Measurements from ENCODE around the gene ERC1.

Gene ERC1

DNA sequence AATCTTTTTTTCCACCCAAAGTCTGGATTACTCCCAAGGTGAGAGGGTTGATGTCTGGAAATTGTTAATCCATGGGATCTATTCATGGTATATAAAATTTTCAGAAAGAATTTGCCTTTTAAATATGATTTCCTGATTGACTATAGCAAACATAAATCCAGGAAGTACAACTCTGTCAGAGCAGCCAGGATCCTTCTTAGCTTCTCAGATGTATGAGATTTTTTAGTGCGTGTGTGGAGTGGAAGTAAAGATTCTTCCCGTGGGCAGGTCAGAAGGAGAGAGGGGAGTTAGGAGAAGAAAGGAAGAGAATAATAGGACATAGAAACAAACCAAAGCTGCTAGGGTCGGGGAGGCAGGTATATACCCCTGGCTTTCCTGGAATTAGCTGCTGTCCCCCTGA lies 444.0 kb downstream of the ERC1 start:
- H3K9me3 Mint-ChIP-seq = no peaks in the 10 kb centered on the region

DNA sequence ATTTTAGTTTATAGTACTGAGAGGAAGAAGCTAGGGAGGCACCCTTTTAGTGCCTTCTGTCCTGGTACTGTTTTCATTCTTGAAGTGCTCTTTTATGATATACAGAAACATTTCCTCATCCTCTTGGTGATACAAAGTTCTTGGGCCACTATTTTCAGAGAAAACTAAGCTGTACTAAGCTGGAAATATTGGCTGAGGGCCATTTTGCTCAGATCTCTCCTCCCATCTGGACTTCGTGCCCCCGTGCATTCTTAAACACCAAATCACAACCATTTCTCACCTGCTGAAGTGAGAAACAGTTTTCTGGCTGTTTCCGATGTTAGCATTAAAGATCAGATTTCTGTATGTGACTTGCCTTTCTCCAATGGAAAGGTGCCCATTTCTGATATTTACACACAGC lies 444.4 kb downstream of the ERC1 start:
- no peaks in the 10 kb centered on the region for H3K27me3 Mint-ChIP-seq
- H3K9me3 Mint-ChIP-seq = no peaks in the 10 kb centered on the region
- no peaks in the 10 kb centered on the region for H3K4me1 Mint-ChIP-seq
- H3K27ac Mint-ChIP-seq = no peak overlapping the region
- no peak overlapping the region for H3K4me3 Mint-ChIP-seq
- no peak for DNase-seq
- no peak for ATAC-seq

More for the DNA sequence above, 444.0 kb downstream of the ERC1 start:
- no peak for ATAC-seq
- peak overlapping the region in 1 of 2 donors; percentile 86 for H3K27ac Mint-ChIP-seq
- DNase-seq = no peak
- no peak overlapping the region for H3K4me3 Mint-ChIP-seq
- H3K4me1 Mint-ChIP-seq = no peaks in the 10 kb centered on the region
- no peaks in the 10 kb centered on the region for H3K27me3 Mint-ChIP-seq

DNA sequence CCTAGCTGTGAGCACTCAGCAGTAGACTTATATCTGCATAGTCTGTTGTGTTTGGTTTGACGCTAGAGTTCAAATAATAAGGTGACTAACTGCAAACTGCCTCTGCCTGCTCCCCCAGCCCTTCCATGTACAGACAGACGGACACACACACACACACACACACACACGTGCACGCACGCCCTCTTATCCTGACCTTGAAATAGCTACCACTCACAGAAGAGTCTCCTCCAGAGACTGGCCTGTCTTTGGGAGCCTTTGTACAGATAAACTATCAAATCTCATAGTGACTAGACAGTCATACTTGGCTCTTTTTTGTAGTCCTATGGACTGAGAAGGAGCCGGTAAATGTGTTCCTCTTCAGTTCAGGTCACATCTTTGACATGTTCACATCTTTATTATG lies 445.0 kb downstream of the ERC1 start:
- Mint-ChIP-seq H3K9me3 (no peaks in the 10 kb centered on the region), H3K27me3 (no peaks in the 10 kb centered on the region), H3K27ac (no peak overlapping the region), H3K4me3 (no peak overlapping the region), H3K4me1 (no peaks in the 10 kb centered on the region)
- no peak for ATAC-seq
- no peak for DNase-seq

DNA sequence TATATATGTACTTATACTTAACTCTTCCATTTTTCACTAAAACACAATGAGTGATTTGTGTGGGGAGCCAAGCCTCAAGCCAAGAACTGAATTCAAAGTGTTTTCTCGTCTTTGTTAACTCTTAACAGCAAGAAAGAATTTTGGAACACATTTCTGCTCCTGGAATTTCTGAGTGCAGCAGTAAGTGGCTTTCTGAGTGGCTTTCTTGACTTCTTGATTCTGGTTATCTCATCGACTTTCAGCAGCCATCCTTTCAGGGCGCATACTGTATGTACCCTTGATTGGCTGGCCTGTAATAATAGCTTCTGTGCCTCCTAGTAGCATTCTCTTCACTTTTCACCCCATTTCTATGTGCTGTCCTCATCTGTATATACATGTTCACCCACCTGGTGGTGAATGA lies 446.0 kb downstream of the ERC1 start:
- no peak for DNase-seq
- Mint-ChIP-seq H3K27ac (no peak overlapping the region), H3K4me3 (no peak overlapping the region), H3K27me3 (no peaks in the 10 kb centered on the region), H3K9me3 (no peaks in the 10 kb centered on the region), H3K4me1 (no peaks in the 10 kb centered on the region)
- ATAC-seq = no peak

DNA sequence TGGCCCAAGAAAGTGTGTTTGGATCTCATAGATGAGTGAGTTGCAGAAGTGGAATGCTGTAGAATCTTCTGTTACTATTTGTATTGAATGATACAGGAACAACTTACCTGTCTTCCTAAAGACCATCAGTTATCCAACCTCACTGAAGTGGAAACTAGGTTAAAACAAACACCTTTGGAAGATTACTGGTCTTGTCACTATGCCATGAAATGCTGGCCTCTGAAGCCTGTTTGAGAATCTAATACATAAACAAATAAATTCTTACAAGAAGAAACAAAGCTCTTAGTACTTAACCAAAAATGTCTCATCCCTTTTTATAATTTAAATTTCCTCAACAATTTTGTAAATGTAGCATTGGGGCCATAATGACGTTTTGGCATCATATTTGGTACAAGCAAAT lies 448.2 kb downstream of the ERC1 start:
- no peak overlapping the region for H3K4me3 Mint-ChIP-seq
- ATAC-seq = no peak

DNA sequence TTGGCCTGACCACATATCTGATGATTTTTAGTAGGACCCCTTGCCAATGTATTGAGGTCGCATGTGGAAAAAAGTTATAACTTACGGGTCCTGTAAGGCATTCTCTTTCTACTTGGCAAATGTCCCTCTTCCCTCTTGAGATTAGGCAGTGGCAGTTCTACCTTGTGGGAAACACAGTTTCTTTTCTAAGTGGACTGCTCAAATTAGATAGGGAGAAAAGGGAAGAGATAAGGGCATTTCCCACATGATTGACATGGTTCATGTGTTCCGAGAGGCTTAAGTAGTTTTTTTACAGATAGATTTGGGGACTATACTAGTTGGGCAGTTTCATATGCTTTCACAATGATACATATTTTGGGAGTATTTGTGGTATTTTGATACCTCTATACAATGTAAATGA lies 448.7 kb downstream of the ERC1 start:
- no peaks in the 10 kb centered on the region for H3K27me3 Mint-ChIP-seq
- no peaks in the 10 kb centered on the region for H3K4me1 Mint-ChIP-seq
- H3K27ac Mint-ChIP-seq = no peak overlapping the region
- H3K4me3 Mint-ChIP-seq = no peak overlapping the region
- no peaks in the 10 kb centered on the region for H3K9me3 Mint-ChIP-seq
- ATAC-seq (no peak), DNase-seq (no peak)

More for the DNA sequence above, 448.2 kb downstream of the ERC1 start:
- Mint-ChIP-seq H3K27ac (peak overlapping the region in 1 of 2 donors; percentile 7), H3K27me3 (no peaks in the 10 kb centered on the region), H3K9me3 (no peaks in the 10 kb centered on the region), H3K4me1 (no peaks in the 10 kb centered on the region)
- no peak for DNase-seq

DNA sequence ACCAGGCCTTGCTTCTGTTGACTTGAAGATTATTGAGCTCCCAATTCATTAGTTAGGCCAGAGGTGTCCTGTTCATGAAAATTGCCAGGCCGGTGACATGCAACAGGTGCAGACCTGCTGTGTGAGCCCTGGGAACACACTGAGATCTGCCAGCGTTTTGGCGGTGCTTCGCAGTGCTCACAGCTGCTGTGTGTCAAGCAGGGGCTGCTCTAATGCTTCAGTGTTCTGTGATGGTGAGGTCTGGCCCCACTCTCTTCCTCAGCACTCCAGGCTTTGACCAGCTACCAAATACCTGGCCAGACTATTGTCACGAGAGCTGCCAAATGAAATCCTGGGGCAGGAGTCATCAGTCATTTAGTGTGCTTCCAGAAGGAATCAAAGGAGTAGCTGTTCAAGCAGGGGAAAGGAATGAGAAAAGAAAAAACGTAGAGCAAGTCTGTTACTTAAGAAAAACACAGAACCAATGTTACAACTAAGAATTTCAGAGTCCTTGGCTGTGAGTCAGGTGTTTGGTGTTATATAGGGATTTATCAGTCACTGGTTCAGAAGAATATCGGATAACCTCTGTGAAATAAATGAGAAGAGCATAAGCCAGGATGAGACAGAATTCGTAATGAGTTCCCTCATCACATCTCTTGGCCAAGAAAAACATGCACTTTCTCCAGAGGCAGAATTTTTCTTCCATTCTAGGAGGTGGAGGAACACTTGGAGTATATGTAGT lies 452.6 kb downstream of the ERC1 start:
- Mint-ChIP-seq H3K27ac (no peak overlapping the region), H3K4me1 (no peaks in the 10 kb centered on the region), H3K9me3 (no peaks in the 10 kb centered on the region), H3K27me3 (no peaks in the 10 kb centered on the region), H3K4me3 (no peak overlapping the region)
- no peak for ATAC-seq
- DNase-seq = no peak

DNA sequence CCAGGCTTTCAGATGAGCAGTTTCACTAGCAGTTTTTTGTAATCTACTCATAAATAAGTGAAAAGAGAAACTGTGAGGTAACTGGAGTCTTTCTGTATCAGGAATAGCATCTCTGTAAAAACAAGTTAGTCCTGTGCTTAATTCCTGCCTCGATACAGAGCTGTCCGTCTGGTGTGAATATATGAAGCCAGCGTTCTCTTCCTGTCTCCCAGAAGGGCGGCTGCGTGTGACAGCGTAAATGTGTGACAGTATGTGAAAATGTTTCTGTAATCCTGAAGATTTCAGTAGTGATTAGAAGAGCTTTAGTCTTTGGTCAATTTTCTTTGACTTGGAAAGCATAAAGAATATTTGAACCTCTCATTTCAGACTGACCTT lies 453.1 kb downstream of the ERC1 start:
- no peak overlapping the region for H3K4me3 Mint-ChIP-seq
- H3K27me3 Mint-ChIP-seq = no peaks in the 10 kb centered on the region
- no peaks in the 10 kb centered on the region for H3K4me1 Mint-ChIP-seq
- H3K9me3 Mint-ChIP-seq = no peaks in the 10 kb centered on the region
- H3K27ac Mint-ChIP-seq = no peak overlapping the region
- DNase-seq (no peak), ATAC-seq (no peak)

DNA sequence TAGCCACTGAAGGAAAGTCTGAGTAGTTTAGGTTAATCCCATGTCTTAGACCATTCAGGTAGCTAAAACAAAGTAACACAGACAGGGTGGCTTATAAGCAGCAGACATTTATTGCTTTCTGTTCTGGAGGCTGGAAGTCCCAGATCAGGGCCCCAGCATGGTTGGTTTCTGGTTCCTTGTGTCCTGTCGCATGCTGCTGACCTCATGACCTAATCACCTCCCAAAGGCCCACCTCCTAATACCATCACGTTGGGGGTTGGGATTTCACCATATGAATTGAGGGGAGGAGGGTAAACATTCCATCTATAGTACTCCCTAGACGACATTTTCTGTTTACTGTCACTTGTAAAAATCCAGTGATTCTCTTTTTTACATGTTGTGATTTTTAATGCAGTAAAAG lies 454.8 kb downstream of the ERC1 start:
- Mint-ChIP-seq H3K27ac (no peak overlapping the region), H3K27me3 (no peaks in the 10 kb centered on the region), H3K4me1 (no peaks in the 10 kb centered on the region), H3K4me3 (no peak overlapping the region), H3K9me3 (no peaks in the 10 kb centered on the region)
- ATAC-seq = no peak
- DNase-seq = no peak

DNA sequence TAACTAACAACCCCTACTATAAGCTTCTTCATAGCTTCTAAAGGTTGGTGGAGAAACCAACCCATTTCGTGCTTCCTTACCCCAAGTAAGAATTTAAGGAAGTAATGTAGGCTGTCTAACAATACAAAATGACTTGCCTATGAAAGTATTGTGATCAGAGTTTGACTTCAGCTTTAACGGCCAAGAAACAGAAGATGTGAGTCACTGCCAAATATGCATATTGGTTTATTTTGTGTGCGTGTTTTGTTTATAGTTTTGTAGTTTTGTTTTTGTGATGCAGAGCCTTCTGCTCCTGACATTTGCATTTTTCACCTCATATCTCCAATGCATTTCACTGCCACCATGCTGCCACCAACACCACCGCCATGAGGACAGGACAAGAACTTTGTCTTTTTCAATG lies 457.3 kb downstream of the ERC1 start:
- H3K27ac Mint-ChIP-seq = no peak overlapping the region
- no peaks in the 10 kb centered on the region for H3K9me3 Mint-ChIP-seq
- H3K4me3 Mint-ChIP-seq = no peak overlapping the region
- H3K27me3 Mint-ChIP-seq = no peaks in the 10 kb centered on the region
- ATAC-seq (no peak), DNase-seq (no peak)
- no peaks in the 10 kb centered on the region for H3K4me1 Mint-ChIP-seq

DNA sequence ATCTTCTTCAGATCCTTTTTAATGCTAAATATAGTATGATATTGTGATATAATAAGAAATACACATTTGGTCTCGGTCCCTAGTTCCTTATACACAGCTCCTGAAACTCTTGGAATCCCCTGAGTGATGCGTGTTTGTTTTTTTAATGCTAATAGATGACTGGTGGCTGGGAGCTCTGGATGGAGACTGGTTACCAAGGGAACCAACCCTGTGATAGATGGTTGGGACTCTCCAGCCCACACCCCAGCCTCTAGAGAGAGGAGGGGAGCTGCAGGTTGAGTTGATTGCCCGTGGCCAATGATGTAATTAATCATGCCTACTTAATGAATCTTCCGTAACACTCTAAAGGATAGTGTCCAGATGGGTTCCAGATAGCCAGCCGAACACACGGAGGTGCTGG lies 462.8 kb downstream of the ERC1 start:
- Mint-ChIP-seq H3K4me3 (no peak overlapping the region), H3K27me3 (no peaks in the 10 kb centered on the region), H3K4me1 (no peaks in the 10 kb centered on the region), H3K9me3 (no peaks in the 10 kb centered on the region), H3K27ac (peak overlapping the region; percentile 11 to 91)
- DNase-seq = no peak
- ATAC-seq = no peak

DNA sequence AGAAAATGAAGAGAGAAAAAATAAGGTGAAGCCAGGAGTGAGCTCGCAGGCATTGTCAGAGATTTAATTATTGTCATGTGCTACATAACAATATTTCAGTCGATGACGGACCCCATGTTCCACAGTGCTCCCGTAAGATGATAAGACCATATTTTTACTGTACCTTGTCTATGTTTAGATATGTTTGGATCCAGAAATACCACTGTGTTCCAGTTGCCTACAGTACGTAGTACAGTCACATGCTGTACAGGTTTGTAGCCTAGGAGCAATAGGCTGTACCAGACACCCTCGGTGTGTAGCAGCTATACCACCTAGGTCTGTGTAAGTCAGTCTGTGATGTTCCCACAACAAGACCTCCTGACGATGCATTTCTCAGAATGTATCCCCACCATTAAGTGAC lies 465.9 kb downstream of the ERC1 start:
- Mint-ChIP-seq H3K27ac (no peak overlapping the region), H3K27me3 (no peaks in the 10 kb centered on the region), H3K4me3 (no peak overlapping the region), H3K4me1 (no peaks in the 10 kb centered on the region), H3K9me3 (no peaks in the 10 kb centered on the region)
- no peak for ATAC-seq
- DNase-seq = no peak

DNA sequence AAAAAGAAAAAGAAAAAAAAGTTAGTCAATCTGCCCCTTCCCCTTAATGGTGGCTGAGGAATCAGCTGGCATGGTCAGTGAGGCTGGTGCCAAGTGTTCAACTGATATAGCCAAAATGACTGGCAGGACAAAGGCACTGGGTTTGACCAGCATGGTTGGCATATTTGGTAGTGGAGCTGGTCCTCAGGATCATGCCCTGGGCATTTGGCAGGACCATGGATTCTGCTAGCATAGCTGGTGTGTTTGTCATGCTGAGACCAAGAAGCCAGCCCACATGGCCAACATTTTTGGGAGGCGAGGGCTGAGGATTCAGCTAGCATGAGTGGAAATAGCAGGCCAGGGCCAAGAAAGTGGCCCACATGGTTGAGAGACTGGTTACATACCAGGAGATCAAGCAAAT lies 466.9 kb downstream of the ERC1 start:
- Mint-ChIP-seq H3K27me3 (no peaks in the 10 kb centered on the region), H3K9me3 (no peaks in the 10 kb centered on the region), H3K4me1 (no peaks in the 10 kb centered on the region), H3K4me3 (no peak overlapping the region), H3K27ac (no peak overlapping the region)
- ATAC-seq = no peak
- DNase-seq = no peak

DNA sequence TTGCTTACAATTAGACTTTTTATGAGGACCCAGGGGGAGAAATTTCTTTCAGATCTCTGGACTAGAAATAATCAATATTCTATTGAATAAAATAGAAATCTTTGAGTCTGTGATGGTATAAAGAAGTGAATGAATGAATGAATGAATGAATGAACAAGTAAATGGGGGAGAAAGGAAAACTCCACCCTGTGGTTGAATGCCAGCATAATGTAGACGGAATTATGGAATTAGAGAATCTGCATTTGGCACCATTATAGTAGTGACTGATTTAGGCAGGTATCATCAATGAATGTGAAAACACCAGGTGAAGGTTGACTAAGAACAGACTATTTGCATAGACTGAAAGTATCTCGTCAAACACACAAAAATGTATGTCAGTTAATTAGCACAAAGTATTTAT lies 468.3 kb downstream of the ERC1 start:
- ATAC-seq (no peak), DNase-seq (no peak)
- Mint-ChIP-seq H3K4me1 (no peaks in the 10 kb centered on the region), H3K27ac (no peak overlapping the region), H3K27me3 (no peaks in the 10 kb centered on the region), H3K9me3 (no peaks in the 10 kb centered on the region), H3K4me3 (no peak overlapping the region)

DNA sequence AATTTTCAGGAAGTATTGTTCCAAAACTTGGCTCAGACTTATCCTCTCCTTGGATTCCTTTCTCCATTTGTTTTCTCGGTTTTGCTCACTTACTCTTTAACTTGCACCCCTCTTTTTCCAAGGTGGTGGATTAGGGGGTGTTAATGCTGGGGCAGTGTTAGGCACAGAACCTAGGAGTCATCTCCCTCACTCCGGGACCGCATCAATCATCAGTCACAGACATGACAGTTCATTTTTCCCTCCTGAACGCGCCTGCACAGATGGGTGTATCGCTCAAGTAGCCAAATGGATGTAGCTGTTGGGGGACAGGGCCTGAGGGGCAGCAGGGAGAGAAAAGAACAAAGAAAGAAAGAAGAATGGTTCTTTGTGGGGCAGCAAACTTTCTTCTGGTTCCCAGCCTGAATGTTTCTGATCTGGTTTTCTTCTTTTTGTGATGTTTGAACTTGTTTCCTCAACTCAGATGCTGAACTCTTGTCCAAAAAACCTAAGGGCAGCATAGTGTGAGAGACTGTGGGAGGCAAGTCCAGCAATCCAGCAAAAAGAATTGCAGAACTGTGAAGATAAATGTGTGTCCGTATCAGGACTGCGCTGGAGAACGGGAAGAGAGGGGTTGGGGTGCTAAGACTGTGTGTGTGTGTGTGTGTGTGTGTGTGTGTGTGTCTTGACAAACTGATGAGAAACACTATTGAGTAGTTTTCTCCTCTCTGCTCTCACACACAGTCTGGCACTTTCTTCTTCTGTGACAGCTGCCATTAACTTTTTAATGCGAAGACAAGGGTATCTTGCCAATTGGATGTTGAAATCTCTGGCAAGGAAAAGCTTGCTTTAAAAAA lies 472.3 kb downstream of the ERC1 start:
- no peak overlapping the region for H3K27ac Mint-ChIP-seq
- DNase-seq (no peak), ATAC-seq (no peak)
- no peaks in the 10 kb centered on the region for H3K9me3 Mint-ChIP-seq
- H3K27me3 Mint-ChIP-seq = no peaks in the 10 kb centered on the region
- H3K4me1 Mint-ChIP-seq = no peaks in the 10 kb centered on the region
- no peak overlapping the region for H3K4me3 Mint-ChIP-seq

DNA sequence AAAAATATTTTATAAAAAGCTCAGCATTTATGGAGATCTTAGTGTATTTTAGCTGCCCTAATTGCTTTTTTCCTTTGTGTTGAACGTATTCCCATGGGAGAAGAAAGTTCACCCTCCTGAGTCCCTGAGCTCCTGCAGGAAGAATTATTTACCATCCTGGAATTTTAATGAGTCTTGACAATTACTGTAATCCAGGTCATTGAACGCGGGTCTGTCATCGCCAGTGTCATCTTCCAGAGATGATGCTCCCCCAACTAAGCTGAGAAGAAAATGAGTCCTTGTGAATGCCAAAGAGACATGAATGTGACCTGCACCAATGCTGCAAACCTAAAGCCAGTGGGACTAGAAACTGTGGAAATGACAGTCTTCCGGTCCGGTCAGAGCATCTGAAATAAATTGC lies 473.9 kb downstream of the ERC1 start:
- Mint-ChIP-seq H3K4me3 (no peak overlapping the region), H3K9me3 (no peaks in the 10 kb centered on the region), H3K27me3 (no peaks in the 10 kb centered on the region), H3K27ac (no peak overlapping the region), H3K4me1 (no peaks in the 10 kb centered on the region)
- no peak for ATAC-seq
- no peak for DNase-seq

DNA sequence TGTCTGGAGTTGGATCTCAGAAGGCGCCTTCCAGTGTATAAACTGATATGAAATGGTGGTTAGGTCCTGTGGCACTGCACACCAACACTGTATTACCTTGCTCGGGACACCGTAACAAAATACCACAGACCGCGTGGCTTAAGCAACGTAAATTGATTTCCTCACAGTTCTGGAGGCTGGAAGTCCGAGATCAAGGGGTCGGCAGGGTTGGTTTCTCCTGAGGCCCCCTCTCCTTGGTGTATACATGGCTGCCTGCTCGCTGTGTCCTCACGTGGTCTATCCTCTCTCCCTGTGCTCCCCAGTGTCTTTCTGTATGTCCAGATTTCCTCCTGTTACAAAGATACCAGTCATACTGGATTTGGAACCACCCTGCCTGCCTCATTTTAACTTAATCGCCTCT lies 475.0 kb downstream of the ERC1 start:
- no peak for ATAC-seq
- no peak overlapping the region for H3K4me3 Mint-ChIP-seq
- no peak overlapping the region for H3K27ac Mint-ChIP-seq
- H3K27me3 Mint-ChIP-seq = no peaks in the 10 kb centered on the region
- H3K4me1 Mint-ChIP-seq = no peaks in the 10 kb centered on the region
- H3K9me3 Mint-ChIP-seq = no peaks in the 10 kb centered on the region
- DNase-seq = no peak

Data from stimulated activated naive CD8-positive, alpha-beta T cell treated with anti-CD3 and anti-CD28 coated beads, Interleukin-15, amount 100 ng/mL, for 72 hours (primary cell).